HL-60/S4 treated with phorbol 12-myristate 13-acetate at 8.2 ng/mL for 4 days and 3 days (cell line): ENCODE results near the gene KCNJ18.
"Not testable (repeated sequence)": the region's sequence is repeated elsewhere in the genome, so short reads cannot be mapped to it uniquely, and the experiment has no call there.

Experiments used
- in situ Hi-C: fragments of 300-500 bp; cut with MboI; formaldehyde crosslinking; loops from 2 replicates; pipeline ENCODE4 v1.15.0; 2022; ENCODE audit warnings: low sequenced_read_pairs

The KCNJ18 gene

DNA sequence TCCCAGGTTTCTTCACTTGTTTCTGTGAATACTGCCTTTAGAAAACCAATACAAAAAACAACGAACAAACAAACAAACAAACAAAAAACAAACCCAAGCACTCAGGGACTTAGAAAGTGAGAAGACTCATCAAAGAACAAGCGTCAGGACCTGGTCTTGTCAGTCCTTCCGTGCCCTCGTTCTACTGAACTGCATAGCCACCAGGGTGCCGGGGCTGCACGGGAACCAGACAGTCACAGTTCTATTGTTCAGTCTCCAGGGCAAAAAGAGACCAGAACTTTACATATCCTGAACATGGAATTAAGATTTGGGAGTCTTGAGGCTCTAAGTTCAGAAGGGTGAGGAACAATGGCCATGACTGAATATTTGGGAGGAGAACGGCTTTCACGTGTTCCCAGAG is 28.2 kb downstream of the KCNJ18 start:
- in situ Hi-C loops = not testable (repeated sequence)

DNA sequence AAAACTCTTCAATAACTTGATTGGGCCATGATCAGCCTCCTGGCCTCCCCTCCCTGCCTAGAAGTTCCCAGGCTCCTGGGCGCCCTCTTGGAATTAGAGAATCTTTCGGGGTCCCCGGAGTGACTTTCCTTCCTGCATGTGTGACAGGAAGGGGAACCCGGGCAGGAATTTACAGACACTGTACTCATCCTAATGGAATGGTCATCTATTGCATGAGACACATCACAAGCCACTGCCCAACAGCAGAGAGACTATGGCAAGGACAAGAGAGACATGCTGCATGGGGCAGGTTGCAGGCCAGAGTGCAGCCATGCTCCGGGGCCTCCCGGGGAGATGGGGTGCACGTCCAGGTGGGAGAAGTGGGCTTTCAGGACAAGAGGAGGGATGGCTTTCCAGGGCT is 29.9 kb downstream of the KCNJ18 start:
- in situ Hi-C loops = not testable (repeated sequence)

DNA sequence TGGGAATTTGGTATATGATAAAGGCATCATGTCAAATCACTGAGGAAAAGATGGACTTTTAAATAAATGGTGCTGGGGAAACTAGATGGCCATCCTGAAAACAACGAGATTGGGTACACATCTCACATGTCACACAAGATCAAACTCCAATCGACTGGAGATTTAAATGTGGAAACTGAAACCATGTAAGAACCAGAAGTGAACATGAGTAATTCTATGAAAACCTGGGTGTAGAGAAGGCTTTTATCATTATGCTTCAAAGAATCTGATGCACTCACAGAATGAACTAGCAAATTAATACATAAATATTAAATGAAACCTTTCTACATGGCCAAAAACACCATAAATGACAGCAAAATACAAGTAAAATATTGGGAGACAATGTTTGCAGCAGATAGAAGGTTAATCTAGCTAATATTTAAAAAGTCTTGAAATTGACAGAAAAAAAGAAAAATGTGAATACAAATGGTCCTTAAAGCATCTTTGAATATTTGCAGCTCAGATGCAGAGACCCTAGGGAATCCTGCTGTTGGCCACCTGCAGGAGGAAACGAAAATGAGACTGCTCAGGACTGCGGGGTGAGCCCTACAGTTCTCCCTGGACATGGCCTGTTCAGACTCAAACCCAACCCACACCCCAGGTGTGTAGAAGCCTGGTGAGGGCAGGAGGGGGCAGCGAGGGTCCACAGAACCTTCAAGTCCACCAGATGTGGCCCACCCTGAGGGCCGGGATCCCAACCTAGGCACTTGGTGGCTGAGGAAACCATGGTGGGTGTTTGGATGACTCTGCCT is 32.1 kb downstream of the KCNJ18 start:
- in situ Hi-C loops = not testable (repeated sequence)

DNA sequence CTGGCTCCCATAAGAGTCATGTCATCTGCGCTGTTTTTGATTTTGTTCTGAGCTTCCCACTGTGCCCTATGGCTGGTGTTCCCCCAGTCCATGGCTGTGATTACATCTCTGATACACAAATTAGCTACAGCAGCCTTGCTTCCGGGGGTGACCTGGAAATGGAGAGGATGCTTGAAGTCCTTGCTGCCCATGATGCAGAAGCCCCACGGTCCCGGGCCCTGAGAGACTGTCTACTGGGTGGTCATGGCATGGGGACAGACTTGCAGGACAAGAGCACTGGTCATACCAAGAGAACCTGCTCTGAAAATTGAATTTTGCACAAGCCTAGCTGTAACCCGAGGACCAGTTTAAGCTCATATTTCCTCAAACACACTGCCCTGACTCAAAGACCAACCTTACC is 38.8 kb downstream of the KCNJ18 start:
- in situ Hi-C loops = not testable (repeated sequence)

DNA sequence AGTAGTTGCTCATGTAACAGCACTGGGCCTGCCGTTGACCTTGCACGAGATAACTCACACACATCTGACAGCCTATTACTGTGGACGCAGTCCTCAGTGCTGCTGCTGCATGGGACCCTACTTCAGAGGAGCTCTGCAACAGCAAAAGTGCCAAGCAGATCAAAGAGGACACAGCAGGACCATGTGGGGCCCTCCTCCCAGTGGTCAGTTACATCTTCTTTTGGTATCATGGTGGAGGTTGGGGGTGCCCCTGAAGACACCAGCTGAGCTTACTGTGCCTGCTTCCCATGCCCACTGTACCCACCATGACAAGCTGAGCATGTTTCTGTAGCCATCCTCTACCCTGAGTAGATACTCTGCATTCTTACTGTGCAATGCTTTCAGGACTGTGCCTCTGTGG is 41.6 kb downstream of the KCNJ18 start:
- in situ Hi-C loops = not testable (repeated sequence)

DNA sequence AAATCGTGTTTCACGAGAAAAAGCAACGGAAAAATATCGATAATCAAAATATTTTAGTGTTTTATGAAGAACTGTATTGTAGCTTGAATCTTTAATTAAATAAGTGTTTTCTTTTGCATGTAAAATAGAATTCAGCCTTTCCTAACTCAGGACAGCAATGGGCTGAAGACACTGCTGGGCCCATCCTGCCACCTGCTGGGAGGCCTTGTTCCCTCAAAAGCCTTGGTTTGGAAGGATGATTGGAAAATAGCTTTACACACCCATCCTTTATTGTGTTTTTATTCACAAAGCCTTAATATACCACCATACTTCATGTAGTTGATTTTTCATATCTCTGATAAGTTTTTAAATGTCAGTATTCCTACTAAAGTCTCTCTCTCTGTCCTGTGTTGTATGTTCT is 43.5 kb downstream of the KCNJ18 start:
- in situ Hi-C loops = not testable (repeated sequence)

DNA sequence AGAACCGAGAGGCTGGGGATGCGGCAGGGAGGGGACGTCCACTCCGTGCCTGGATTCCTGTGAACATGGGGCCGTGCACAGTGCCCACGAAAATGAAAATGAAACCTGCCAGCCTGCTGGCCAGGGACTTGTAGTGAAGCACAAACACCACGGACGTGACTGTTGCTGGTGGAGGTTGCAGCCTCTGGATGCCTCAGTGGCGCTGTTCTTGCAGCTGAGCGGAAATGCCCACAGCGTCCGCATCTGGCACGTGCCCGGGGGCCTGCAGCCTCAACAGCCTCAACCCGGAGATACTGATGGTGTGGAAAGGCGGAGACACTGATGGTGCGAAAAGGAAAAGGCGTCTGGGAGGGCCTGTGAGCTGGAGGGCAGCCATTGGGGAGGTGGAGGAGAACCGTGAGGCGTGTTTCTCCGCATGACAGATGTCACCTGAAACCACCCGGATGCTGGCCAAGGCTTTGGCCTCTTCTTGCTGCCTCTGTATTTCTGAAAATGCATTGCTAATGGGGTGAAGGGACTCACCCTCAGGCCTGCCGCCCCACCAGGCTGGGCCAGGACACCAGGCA is 44.8 kb downstream of the KCNJ18 start:
- in situ Hi-C loops = not testable (repeated sequence)

DNA sequence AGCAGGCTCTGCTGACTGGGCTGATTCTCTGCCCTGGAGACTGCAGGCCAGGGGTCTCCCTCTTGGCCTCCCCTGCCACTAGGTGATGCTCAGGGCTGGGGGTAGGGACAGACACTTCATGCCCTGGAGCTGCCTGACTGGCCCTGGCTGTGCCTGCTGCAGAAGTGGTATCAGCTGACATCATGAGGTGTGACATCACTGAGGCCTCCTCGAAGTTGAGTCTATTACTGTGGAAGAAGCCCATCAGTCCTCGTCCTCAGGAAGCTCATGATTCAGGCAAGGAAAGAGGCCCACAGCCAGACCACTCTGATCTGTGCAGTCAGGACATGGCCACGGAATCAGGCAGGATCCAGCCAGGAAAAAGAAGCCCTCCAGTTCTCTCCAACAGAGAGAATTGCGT is 45.9 kb downstream of the KCNJ18 start:
- in situ Hi-C loops = not testable (repeated sequence)

DNA sequence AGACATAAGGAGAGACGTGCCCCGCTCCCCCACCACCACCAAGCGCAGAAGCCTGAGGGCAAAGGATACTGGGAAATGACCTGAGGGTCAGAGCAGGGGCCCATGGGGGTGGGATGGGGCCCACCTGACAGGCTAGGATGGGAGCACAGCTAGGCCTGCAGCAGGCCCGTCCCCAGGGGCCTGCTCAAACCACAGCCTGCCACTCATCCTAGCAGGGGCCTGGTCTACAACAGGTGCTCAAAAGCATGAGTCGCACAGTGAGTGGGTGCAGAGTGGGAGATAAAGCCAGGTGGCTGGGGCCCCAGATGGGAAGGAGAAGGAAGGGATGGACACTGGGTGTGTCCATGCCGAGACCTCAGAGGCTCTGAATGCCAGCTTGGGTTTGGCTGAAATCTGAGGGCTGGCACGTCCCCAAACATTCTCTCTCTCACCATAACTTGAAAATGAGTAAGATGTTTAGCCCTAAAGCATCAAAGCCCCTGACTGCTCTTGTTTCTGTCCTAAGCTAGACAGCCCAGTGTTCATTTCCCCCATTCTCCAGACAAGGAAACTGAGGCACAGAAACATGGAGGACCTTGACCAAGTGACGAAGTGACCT is 46.7 kb downstream of the KCNJ18 start:
- in situ Hi-C loops = not testable (repeated sequence)

DNA sequence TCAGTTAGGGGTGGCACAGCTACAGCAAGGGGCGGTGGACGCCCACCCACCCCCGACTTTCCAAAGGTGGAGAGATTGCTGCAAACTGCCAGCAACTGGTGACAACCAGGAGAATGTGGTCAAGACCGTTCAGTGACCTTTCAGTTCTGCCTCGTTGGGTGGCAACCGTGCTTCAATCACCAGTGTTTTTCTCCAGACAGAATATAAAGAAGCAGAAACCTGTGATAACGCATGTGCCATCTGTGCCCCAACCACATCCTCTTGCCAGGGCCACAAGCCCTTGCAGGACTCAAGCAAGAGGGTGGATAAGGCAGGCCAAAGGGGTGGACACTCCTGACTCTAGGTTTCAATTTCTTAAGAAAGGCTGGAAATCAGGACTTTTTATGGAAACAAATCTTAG is 47.2 kb downstream of the KCNJ18 start:
- in situ Hi-C loops = not testable (repeated sequence)

DNA sequence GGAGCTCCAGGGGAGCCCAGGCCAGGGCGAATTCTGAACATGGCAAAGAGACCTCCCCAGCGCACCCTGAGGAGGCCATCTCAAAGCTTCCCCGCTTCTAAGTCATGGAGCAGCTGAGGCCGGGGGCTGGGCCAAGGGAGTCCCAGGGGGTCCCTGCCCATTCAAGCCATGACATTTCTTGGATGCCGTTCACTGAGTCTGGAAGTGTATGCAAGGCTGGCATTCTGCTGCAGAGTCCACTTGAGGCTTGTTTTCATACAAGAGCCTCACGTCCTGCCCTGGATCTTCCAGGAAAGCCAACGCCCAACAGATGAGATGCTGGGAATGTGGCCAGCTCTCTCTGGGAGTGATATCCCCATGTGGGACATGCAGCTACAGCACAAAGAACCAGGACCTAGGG is 48.5 kb downstream of the KCNJ18 start:
- in situ Hi-C loops = not testable (repeated sequence)

DNA sequence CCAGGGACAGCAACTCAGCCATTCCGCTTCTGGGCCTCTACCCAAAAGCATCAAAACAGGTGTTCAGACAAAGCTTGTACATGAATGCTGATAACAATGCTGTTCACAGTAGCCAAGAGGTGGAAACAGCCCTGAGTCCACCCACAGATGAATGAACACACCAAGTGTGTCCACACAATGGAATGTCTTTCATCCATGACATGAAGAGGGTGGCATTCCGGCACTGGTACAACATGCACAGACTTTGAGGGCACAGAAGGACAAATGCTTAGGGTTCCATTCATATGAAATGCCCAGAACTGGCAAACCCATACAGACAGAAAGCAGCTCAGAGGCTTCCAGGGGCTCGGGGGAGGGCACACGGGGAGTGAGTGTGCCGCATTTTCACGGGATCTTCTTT is 49.2 kb downstream of the KCNJ18 start:
- in situ Hi-C loops = not testable (repeated sequence)

DNA sequence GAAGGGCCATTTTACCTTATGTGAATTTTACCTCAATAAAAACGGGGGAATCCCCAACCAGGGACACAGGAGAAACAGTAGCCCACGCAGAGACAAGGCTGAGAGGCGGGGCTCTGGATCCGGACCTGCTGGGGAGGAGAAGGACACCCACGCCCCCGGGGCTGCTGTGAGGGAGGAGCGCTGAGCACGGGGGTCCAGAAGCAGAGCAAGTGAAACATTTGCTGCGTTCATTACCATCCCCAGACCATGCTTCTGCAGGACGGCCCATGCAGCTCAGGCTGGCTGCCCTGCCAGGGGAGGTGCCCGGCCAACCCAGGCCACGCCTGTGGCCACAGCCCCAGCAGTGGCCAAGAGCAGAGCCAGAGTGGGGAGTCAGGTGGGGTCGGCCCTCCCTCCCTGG is 50.0 kb downstream of the KCNJ18 start:
- in situ Hi-C loops = no loop called here

DNA sequence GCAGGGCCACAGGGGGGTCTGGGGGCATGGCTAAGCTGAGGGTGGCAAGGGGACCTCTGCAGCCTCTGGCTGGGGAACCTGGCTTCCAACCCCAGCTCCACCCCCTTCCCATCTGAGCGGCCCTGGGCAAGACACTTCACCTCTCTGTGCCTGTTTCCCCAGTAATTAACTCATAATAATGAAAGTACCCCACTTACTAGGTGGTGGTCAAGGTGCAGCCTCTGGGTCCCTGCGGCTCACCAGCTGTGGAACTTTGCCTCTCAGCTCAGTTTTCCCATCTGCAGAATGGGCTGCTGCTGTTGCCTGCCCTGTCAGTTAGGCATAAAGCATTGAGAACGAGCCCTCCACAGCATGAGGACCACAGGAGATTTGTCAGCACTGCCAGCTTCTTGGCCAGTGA is 51.8 kb downstream of the KCNJ18 start:
- in situ Hi-C loops = not testable (repeated sequence)

DNA sequence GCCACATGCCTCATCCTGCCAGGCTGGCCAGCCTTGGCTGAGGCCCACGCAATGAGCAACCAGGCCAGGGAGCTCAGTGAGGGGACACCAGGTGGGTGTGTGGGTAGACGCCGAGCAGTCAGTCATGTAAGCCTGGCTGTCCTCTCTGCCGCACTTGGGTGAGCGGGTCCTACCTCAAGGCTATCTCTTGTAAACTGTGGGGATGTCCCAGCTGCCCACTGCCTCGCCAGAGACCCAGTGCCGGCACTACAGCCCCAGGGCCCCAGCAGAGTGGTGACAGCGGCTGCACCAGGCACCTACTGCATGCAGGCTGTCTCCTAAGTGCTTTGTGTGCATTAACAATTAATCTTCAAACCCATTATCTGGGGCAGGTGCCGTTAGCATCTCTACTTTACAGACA is 52.3 kb downstream of the KCNJ18 start:
- in situ Hi-C loops = not testable (repeated sequence)

DNA sequence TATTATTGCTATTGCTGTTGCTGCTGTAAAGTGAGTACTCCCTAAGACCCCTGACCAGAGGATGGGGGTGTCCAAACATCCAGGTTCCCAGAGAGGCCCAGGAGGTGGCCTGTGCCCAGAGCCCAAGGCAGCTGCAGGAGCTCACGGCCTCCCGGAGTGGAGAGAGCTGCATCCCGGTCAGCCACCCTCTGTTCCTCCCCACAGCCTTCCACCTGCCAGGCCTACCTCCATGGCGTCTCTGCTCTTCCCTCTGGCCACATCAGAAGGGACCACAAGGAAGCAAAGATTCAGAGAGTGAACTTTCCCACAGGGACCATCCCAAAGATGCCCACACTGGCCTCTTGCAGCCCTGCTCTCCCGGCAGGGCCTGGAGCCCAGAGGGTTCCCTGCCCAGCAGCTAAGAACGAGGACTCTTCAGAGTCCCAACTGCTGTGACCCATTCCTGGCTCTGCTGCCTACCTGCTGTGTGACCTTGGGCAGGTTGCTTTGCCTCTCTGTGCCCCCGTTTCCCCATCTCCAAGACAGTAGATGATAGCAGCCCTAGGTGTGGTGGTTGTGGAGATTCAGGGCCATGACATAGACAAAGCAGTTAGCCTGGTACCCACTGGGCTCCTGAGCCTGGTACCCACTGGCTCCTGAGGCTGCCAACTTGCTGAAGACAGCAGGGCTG is 53.2 kb downstream of the KCNJ18 start:
- in situ Hi-C loops = not testable (repeated sequence)

DNA sequence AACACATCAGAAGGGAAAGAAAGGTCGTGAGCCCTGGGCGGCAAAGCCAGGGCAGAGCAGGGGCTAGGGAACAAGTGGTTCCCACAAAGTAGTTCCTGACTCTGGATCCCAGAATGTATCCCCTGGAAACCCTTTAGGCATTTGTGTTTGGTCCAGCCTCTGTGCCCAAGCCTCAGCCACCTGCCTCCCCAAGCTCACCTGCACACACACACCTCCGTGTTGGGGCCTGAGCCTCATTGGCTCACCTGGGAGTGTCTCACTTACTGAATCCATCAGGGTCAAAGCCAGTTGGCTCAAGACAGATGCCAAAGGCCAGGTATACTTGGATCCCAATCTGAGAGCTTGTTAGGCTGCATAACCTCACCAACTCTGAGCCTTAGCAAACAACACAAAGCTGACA is 54.1 kb downstream of the KCNJ18 start:
- in situ Hi-C loops = not testable (repeated sequence)

DNA sequence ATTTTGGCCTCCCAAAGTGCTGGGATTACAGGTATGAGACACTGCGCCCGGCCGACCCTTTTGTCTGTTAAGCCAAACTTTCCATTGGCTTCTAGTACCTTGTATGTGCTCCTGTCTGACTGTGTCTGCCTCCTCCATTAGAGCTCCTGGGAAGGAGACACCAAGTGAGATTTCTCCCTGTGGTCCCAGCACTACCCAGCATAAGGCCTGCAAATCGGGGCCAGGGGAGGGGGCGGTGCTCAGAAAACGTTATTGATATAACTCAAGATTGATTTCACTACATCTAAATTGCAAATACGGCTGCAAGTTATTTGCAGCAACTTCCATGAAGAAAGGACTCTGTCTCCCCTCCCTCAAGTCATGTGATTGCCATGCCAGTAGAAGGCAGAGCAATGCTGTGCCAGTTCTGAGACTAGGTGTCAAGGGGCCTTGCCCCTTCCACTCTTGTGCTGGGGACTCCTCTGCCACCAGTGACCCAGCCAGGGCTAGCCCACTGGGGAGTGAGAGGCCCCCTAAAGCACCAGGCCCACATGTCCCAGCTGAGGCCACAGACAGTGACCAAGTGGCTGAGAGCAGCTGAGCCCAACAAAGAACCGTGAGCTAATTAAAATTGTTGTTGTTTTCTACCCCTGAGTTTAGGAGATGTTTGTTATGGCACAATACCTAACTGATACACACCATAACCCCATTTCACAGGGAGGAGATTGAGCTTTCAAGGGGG is 55.0 kb downstream of the KCNJ18 start:
- in situ Hi-C loops = not testable (repeated sequence)

DNA sequence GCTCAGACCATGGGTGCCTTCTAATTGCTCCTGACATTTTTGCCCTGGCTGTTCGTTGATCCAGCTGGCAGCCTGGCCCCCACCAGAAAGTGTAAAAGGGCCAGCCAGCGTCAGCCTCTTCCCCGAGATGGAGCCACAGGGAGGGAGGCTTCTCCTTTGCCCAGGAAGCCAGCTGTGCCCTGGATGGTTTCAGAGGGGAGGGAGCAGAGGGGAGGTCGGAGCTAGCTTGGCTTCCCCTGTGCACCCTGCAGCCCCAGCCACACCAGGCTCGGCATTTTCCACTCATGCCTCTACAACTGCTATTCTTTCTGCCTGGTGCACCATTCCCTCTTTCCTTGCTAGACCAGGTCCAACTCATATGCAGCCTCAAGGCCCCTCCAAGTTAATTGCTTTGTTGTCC is 56.4 kb downstream of the KCNJ18 start:
- in situ Hi-C loops = not testable (repeated sequence)

DNA sequence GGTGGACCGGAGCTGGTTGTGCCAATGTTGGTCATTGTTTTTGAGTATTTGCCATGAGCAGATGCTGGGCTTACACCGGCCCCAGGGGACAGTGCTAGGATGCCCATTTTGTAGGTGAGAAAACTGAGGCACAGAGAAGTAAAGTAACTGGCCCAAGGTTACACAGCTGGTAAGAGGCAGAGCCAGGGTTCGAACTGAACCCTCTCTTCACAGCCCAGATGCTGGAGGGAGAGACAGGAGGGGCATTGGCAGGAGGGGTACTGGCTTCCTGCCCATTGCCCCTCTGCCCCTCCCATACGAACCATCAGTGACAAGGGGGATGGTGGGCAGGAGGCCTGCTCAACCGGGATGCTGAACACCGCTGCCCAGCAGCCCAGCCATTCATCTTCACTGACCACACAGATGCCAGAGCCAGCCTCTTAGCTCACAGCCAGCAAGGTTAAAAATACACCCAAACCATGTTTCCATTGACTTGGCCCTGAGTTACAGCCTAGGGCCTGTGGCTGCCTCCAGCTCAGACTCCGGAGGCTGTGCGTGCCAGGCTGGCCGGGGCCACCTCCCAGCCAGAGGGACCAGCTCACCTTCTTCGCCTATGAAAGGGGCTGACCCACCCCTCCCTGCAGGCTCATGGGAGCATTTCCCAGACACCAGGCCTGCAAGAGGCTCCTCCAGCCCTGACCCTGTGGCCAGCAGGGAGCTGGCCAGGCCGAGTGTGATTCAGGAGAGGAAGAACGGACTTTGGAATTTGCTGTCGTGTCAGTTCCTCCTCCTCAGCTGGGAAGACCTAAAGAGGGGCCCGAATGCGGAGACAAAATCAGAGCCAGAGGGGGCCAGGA is 57.6 kb downstream of the KCNJ18 start:
- in situ Hi-C loops = not testable (repeated sequence)
